ENCODE data around the gene EPHX1.
"Not testable (repeated sequence)": the region's sequence is repeated elsewhere in the genome, so short reads cannot be mapped to it uniquely, and the experiment has no call there.

EPHX1 gene

DNA sequence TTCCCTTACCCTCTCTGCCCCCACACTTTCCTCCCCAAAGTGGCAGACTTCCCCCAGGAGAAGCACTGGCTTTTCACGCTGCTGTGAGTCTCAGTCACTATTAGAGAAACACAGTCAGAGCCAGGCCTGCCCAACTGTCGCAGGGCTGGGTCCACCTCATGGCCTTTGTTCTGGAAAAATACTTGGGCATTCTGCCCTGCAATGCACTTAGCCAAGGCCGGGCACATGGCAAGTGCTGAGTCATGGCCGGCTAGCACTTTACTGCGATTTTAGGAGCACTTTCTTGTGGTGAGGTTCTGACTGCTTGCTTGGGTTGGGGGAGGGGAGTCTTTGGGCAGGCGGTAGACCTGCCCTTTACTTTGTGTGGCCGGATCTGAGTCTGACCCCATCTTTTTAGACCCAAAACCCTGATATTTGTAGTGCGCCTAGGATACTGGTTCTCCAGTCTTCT is 7.7 kb downstream of the EPHX1 start:
- DNase-seq = peak in 1 of 2 donors; percentile 10

DNA sequence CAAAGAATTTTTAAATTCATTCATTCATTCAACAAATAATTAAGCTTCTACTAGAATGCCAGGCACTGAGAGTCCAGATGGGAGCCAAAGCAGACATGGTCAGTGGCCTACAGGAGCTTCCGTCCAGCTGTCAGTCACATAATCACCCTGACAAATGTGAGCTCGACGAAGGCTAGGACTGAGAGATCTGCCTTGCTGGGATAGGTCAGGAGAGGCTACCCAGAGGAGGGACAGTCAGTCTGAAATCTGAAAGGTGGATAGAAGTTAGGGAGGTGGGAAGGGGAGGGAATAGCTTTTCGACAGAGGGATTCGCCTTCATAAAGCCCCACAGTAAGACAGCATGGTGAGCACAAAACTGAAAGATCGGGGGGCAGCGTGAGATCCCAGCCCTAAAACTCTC is 8.3 kb downstream of the EPHX1 start:
- no peak for DNase-seq

- DNase-seq = no peak
These were observed 9.6 kb downstream of the EPHX1 start for GRCh38 chr1:225819346-225820192.

- DNase-seq = no peak
These were observed 10.7 kb downstream of the EPHX1 start for GRCh38 chr1:225820522-225821120.

- no peak for DNase-seq
These were observed 12.9 kb downstream of the EPHX1 start for GRCh38 chr1:225822655-225823403.

GRCh38 chr1:225823811-225824261 is 13.9 kb downstream of the EPHX1 start:
- no peak for DNase-seq

GRCh38 chr1:225824533-225824941 is 14.6 kb downstream of the EPHX1 start:
- DNase-seq = no peak

DNA sequence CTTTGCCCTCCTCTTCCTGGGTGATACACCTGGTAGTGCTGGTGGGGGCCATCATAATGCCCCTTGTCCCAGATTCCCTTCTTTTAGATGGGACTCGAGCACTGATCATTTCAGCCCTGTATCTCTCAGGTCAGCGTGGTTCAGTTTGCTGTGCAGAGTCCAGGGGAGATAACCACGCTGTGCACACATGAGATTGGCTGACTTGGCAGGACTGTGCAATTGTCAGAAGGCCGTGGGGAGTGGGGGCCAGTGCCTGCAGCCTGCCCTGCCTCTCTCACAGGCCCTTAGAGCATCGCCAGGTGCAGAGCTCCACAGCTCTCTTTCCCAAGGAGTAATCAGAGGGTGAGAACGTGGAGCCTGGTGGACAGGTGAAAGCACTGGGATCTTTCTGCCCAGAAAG is 15.2 kb downstream of the EPHX1 start:
- DNase-seq = no peak

DNA sequence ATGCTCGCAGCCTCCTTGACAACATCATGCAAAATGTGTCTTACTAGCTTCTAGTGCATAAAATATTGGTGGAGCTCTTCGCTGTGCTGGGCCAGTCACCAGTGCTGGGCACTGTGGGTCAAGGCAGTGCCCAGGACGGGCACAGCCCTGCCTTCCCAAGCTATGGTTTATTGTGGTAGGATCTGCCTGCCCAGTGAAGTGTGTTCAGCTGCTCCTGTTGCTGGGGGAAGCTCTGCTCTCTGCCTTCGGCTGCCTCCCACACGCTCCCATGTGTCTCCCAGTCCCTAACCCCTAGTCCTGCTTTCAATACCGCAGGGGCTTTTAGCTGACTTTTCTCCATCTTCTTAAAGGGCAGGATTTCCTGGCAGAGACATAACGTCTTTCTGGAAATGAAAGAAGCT is 15.7 kb downstream of the EPHX1 start:
- DNase-seq = no peak

DNA sequence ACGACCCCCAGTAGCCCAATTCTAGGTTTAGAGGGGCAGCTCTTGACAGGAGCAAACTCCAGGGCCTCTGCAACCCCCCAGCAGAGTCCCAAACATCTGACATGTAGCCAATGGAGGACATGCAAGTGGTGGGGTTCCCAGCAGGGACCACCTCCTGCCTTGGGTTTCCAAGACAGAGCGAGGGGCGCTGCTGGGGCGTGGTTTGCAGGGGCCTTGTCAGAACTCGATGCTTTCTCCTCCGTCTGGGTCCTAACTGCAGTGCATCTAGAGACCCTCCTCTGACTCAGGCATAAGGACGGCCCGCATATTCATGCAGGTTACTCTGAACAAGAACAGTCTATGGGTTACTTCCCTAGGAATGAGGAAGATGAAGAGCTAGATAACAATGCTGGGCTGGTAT is 17.2 kb downstream of the EPHX1 start:
- no peak for DNase-seq

- no peak for DNase-seq
These were observed 18.9 kb downstream of the EPHX1 start for GRCh38 chr1:225828706-225829345.

- DNase-seq = no peak
These were observed 20.9 kb downstream of the EPHX1 start for GRCh38 chr1:225830841-225831240.

GRCh38 chr1:225834417-225835329 is 24.7 kb downstream of the EPHX1 start:
- no peak for DNase-seq

DNA sequence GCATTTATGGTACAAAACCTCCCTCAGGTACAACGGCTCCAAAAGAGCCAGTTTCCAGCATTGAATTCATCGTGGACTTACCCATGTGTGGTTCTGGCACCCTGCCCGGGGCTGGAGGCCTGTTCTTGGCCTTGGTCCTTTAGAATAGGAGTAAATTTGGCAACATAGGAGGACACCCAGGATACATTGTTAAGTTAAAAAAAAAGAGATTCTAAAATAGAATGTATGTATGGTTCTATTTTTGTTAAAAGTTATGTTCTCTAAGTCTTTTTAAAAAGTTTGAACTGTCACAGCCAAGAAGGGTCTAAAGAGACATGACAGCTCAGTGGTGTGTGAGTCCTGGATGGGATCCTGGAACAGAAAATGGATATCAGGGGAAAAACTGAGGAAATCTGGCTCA is 25.9 kb downstream of the EPHX1 start:
- no peak for DNase-seq

DNA sequence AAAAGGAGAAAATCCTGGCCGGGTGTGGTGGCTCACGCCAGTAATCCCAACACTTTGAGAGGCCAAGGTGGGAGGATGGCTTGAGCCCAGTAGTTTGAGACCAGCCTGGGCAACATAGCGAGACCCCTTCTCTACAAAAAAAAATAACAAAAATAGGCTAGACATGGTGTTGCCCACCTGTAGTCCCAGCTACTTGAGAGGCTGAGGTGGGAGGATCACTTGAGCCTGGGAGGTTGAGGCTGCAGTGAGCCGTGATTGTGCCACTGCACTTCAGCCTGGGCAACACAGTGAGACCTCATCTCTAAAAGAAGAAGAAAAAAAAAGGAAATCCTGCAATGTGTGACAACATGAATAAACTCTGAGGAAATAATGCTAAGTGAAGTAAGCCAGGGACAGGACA is 26.4 kb downstream of the EPHX1 start:
- DNase-seq = not testable (repeated sequence)

- no peak for DNase-seq
These were observed 28.9 kb downstream of the EPHX1 start for GRCh38 chr1:225838793-225839192.

DNA sequence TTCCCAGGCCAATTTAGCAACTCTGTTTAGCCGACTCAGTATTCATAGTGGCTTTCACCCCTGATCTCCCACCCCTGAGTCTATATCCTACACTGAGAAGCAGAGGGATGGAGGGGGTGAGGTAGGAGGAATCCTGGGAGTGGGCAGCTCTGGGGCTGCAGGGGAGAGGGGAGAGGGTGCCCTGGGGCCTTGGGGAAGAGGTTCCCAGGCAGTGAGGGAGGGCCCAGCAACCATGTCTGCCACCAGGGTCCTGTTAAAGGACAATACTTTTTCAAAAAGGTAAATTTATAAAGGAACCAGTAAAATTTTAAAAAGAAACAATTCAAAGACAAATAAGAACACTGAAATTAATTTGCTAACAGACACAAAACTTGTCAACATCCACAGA is 30.3 kb downstream of the EPHX1 start:
- no peak for DNase-seq

GRCh38 chr1:225840713-225841112 is 30.8 kb downstream of the EPHX1 start:
- DNase-seq = no peak

DNA sequence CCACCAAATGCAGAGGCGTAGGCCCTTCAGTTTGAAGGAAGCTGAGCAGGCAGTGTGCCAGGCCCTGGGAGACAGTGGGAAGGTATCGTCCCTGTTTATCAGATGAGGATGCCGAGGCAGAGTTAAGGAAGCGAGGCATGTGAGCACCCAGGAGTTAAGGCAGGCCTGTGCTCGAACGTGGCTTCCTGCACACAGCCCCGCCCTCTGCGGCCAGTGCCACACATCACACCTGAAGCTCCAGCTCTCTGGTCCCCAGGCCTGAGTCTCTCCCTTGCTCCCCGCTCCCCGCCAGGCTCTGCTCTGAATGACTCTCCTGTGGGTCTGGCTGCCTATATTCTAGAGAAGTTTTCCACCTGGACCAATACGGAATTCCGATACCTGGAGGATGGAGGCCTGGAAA is 32.1 kb downstream of the EPHX1 start:
- no peak for DNase-seq

DNA sequence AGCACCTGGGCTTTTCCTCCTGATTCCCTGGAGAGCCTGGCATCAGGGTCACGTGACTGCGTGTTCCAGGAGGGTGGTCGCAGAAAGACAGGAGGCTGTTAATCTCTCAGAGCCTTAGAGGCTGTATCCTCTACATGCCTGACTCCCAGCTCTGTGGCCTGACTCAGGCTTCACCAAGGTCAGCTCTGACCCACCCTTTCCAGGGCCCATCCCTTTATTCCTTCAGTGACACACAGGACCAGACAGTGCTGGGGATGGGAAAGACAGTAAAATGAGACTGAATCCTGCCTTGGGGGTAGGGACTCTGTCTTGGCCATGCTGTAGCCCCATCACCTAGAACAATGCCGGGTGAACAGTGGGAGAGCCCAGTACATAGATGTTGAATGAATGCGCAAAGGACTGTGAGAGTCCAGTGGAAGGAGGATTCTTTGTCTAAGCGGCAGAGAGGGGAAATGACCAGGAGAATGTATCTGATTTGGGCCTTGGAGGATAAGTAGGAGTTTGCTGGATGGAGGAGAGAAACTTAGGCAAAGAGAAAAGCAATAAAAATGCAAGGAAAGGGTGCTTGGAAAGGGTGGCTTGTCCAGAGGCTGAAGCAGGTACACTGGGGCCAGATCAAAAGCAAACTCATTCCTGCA is 33.0 kb downstream of the EPHX1 start:
- DNase-seq = no peak

- no peak for DNase-seq
These were observed 33.5 kb downstream of the EPHX1 start for GRCh38 chr1:225843426-225843795.
